B cell (primary cell): Measurements from ENCODE around the gene AKAP11.

Experiments used
- CTCF ChIP-seq: fragments of 200-600 bp; IDR thresholded peaks from one replicate; pipeline ENCODE4 v1.8.0; 2022; ENCODE audit warnings: antibody characterized with exemption, mild to moderate bottlenecking
- EZH2 ChIP-seq: IDR thresholded peaks from 2 replicates; pipeline ENCODE4 v1.6.1; 2012; ENCODE audit warnings: borderline replicate concordance, low read depth, mild to moderate bottlenecking, moderate library complexity, low read length; ENCODE audit not compliant: insufficient read depth, poor library complexity, severe bottlenecking

GRCh38 chr13:42328672-42329071 is 56.7 kb downstream of the AKAP11 start:
- no peak for TF ChIP-seq EZH2
- TF ChIP-seq CTCF = no peak
